HG02763 (cell line): ENCODE results near the gene KLHL2.

Experiments used
- ATAC-seq: cut with Tn5 transposase; IDR thresholded peaks from one replicate; pipeline ENCODE4 v1.9.1; 2021; ENCODE audit warnings: mild to moderate bottlenecking, moderate library complexity; ENCODE audit not compliant: unreplicated experiment

KLHL2 gene

GRCh38 chr4:165360985-165361670, 153.8 kb downstream of the KLHL2 start:
- ATAC-seq = no peak

GRCh38 chr4:165361810-165362209, 154.4 kb downstream of the KLHL2 start:
- no peak for ATAC-seq

GRCh38 chr4:165364452-165365080, 157.2 kb downstream of the KLHL2 start:
- no peak for ATAC-seq

GRCh38 chr4:165367040-165367439, 159.7 kb downstream of the KLHL2 start:
- ATAC-seq = no peak

GRCh38 chr4:165368114-165368513, 160.8 kb downstream of the KLHL2 start:
- ATAC-seq = no peak

- ATAC-seq = no peak
Observed at GRCh38 chr4:165368567-165368966, 161.2 kb downstream of the KLHL2 start.

GRCh38 chr4:165369522-165369921, 162.2 kb downstream of the KLHL2 start:
- no peak for ATAC-seq

GRCh38 chr4:165370530-165370929, 163.2 kb downstream of the KLHL2 start:
- no peak for ATAC-seq
